RWPE1 (cell line): Measurements from ENCODE around the gene SNRPB.

Experiments used
- CTCF ChIA-PET: fragments of 350-600 bp; sonication (Branson Sonifier 250); formaldehyde crosslinking; extraction: SDS; loops from one replicate; lab custom pipeline; 2021; lab: Yijun Ruan, JAX
- POLR2A ChIA-PET: fragments of 400-600 bp; formaldehyde crosslinking; extraction: SDS; loops from one replicate; lab custom pipeline; 2020; ENCODE audit warnings: antibody characterized with exemption; ENCODE audit not compliant: low non-redundant PET; lab: Yijun Ruan, JAX
- DNase-seq: peaks from one replicate; pipeline ENCODE4 v3.0.0; 2012; ENCODE audit warnings: low spot score
- H3K27ac ChIP-seq: fragments of 450-650 bp; 2 replicates; pipeline ENCODE4 v1.5.1; 2017
- TF ChIP-seq, protein P1 (sequence below): fragments of 450-650 bp; conservative IDR thresholded peaks from 2 replicates; pipeline ENCODE4 v1.5.1; 2017; ENCODE audit warnings: low read depth, mild to moderate bottlenecking

SNRPB gene

DNA sequence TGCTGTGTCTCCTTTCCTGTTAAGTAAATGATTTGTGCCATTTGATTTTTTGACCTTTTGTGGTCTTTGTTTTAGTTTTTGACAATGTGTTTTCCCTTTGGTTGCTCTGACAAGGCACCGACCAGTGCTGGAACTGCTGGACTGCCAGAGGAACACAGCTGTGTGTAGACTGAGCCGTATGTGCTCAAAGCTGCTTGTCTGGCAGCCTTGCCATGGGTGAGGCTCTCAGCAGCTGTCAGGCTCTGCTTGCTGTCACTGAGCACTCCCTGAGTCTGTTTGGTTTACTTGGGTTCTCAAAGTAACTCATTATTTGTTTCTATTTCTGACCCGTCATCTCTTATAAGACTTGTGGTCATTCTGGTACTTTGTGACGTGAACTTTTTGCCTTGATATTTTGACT is 15.1 kb upstream of the SNRPB start:
- H3K27ac ChIP-seq = no peak overlapping the region
- TF ChIP-seq, protein P1, sequence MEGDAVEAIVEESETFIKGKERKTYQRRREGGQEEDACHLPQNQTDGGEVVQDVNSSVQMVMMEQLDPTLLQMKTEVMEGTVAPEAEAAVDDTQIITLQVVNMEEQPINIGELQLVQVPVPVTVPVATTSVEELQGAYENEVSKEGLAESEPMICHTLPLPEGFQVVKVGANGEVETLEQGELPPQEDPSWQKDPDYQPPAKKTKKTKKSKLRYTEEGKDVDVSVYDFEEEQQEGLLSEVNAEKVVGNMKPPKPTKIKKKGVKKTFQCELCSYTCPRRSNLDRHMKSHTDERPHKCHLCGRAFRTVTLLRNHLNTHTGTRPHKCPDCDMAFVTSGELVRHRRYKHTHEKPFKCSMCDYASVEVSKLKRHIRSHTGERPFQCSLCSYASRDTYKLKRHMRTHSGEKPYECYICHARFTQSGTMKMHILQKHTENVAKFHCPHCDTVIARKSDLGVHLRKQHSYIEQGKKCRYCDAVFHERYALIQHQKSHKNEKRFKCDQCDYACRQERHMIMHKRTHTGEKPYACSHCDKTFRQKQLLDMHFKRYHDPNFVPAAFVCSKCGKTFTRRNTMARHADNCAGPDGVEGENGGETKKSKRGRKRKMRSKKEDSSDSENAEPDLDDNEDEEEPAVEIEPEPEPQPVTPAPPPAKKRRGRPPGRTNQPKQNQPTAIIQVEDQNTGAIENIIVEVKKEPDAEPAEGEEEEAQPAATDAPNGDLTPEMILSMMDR = no peak
- POLR2A ChIA-PET = no interaction called here
- no peak for DNase-seq
- CTCF ChIA-PET = no interaction called here

DNA sequence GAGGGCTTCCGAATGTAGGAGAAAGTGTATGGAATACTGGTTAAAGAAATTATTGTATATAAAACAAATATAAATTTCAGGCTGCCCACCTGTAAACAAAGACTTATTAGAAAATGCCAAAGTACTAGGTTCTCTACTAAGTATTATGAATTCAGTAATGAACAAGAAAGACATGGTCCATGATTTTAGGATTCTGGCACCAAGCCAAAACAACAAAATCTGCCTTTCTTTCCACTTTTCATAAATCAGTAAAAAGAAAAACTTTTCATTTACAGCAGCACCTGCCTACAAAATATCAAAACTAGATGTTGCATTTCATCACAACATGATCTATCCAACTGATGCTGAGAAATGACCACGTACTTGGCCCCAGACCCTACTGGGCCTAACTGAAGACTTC is 14.5 kb upstream of the SNRPB start:
- ChIA-PET CTCF (no interaction called here), POLR2A (no interaction called here)
- no peak for DNase-seq
- no peak overlapping the region for H3K27ac ChIP-seq
- TF ChIP-seq, protein P1 = no peak

DNA sequence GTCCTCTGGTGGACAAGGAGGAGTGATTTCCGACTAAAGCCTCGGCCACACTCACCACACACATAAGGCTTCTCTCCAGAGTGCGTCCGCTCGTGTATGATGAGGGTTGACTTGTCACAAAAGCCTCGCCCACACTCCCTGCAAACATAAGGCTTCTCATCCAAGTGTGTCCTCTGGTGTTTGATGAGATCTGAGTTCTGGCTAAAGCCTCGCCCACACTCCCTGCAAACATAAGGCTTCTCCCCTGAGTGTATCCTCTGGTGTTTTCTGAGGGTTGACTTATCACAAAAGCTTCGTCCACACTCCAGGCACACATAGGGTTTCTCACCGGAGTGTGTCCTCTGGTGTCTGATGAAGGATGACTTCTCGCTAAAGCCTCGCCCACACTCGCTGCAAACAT is 12.9 kb upstream of the SNRPB start:
- DNase-seq = no peak
- TF ChIP-seq, protein P1 = no peak
- CTCF ChIA-PET = no interaction called here
- POLR2A ChIA-PET = no interaction called here
- H3K27ac ChIP-seq = no peak overlapping the region

GRCh38 chr20:2480381-2480780 is 9.8 kb upstream of the SNRPB start:
- TF ChIP-seq, protein P1 = no peak
- ChIA-PET CTCF (interaction anchor here (0.7 kb wide), 1 partner anchor 308 kb away, joined by 4 read pairs; no protein-coding TSS in a partner anchor), POLR2A (no interaction called here)
- DNase-seq = no peak
- H3K27ac ChIP-seq = no peak overlapping the region

- TF ChIP-seq, protein P1 = no peak
- no peak for DNase-seq
- ChIA-PET POLR2A (no interaction called here), CTCF (interaction anchor here (0.6 to 1.1 kb wide), 4 partner anchors 16 to 305 kb away, joined by 3 to 11 read pairs (median 4); no protein-coding TSS in a partner anchor)
- H3K27ac ChIP-seq = no peak overlapping the region
These were observed 6.4 kb upstream of the SNRPB start for GRCh38 chr20:2476742-2477615.

DNA sequence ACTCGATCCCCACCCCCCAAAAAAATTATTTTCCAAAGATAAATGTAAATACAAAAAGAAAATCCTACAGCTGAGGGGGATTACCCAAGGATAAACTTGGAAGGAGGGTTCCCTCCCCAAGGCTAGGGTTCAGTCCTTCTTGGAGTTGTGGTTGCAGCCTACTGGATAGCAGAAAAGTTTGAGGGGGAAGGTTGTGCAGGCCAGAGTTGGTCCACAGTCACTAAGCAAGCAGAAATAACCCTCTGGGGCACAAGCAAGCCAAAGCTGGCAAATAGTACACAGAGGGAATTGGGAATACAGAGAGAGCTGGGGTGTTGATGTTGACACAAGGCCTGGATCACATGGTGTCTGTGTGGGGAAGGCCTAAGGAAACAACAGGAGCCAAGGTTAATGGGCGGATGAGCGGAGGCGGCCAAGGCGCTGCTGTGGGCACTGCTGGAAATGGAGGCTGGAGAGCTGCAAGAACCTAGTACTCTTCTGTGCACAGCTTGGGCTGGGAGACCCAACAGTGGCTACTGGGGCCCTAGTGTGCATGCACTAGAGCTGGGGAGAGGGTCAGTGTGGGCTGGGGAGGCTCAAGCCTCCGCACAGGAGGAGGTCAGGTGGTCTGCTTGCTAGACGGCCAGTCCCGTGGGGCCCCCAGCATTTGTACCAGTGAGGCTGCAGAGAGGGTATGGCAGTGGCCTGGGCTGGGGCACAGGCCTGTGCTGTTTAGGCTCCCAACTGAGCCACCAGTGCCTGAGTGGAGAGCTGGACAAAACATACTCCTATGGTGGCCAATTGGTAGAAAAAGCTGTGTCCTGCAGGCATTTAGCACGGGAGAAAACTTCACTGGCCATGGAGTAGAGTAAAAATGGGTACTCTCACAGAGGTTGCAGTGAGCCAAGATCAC is 5.5 kb upstream of the SNRPB start:
- ChIA-PET CTCF (interaction anchor here (1.0 kb wide), 1 partner anchor 17 kb away, joined by 4 read pairs; no protein-coding TSS in a partner anchor), POLR2A (no interaction called here)
- TF ChIP-seq, protein P1 = no peak
- no peak for DNase-seq
- no peak overlapping the region for H3K27ac ChIP-seq
